ENCODE results near the gene IARS1.

DNA sequence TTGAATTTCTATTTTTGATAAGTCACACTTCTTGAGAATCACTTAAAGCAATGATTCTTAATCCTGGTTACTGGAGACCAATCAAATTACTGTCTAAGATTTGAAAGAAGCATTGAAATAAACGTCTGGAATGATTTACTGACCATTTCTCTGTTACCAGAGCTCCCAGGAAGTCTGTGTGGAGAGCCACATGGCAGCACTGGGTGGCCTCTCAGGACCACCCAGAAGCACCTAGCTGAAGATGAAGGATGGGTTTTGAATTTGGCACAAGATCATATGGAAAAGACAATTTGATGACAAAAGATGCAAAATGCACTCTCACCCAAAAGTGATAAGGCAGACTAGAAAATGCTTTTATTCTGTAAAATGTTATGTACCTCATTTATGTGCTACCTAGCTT lies 30.4 kb downstream of the IARS1 start:
- TF ChIP-seq, protein P1, sequence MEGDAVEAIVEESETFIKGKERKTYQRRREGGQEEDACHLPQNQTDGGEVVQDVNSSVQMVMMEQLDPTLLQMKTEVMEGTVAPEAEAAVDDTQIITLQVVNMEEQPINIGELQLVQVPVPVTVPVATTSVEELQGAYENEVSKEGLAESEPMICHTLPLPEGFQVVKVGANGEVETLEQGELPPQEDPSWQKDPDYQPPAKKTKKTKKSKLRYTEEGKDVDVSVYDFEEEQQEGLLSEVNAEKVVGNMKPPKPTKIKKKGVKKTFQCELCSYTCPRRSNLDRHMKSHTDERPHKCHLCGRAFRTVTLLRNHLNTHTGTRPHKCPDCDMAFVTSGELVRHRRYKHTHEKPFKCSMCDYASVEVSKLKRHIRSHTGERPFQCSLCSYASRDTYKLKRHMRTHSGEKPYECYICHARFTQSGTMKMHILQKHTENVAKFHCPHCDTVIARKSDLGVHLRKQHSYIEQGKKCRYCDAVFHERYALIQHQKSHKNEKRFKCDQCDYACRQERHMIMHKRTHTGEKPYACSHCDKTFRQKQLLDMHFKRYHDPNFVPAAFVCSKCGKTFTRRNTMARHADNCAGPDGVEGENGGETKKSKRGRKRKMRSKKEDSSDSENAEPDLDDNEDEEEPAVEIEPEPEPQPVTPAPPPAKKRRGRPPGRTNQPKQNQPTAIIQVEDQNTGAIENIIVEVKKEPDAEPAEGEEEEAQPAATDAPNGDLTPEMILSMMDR (IDR thresholded peaks at IDR 0.05), result no peak
- TF ChIP-seq POLR2A (IDR thresholded peaks at IDR 0.05), result no peak
- no peak for TF ChIP-seq EP300 (IDR thresholded peaks at IDR 0.05; ENCODE audit: low read depth)
